DMS79 (cell line): Measurements from ENCODE around the gene PLK5.
"Not testable (repeated sequence)": the region's sequence is repeated elsewhere in the genome, so short reads cannot be mapped to it uniquely, and the experiment has no call there.

Experiments
- DNase-seq: peaks from one replicate; lab custom pipeline; 2025; lab: John Stamatoyannopoulos, UW

Gene PLK5

GRCh38 chr19:1507763-1508506 is 15.9 kb upstream of the PLK5 start:
- DNase-seq: peak; percentile 96

- no peak for DNase-seq
Measured at GRCh38 chr19:1508507-1508856, 15.4 kb upstream of the PLK5 start.

GRCh38 chr19:1509602-1510441 is 14.1 kb upstream of the PLK5 start:
- DNase-seq: no peak

GRCh38 chr19:1510442-1510806 is 13.5 kb upstream of the PLK5 start:
- no peak for DNase-seq

- no peak for DNase-seq
Measured at GRCh38 chr19:1510807-1511206, 13.1 kb upstream of the PLK5 start.

GRCh38 chr19:1511318-1512317 is 12.3 kb upstream of the PLK5 start:
- DNase-seq: no peak

- DNase-seq: no peak
Measured at GRCh38 chr19:1512671-1513498, 11.0 kb upstream of the PLK5 start, which contains the start of gene ADAMTSL5. TSS of gene ADAMTSL5 (minus strand) at chr19:1513019. CDS start at chr19:1510943, 2,076 bp downstream.

- no peak for DNase-seq
Measured at GRCh38 chr19:1513499-1514294, 10.2 kb upstream of the PLK5 start.

GRCh38 chr19:1514295-1514661 is 9.6 kb upstream of the PLK5 start:
- no peak for DNase-seq

- no peak for DNase-seq
Measured at GRCh38 chr19:1514986-1515721, 8.7 kb upstream of the PLK5 start.

GRCh38 chr19:1516395-1516753 is 7.5 kb upstream of the PLK5 start:
- no peak for DNase-seq

GRCh38 chr19:1518471-1518870 is 5.4 kb upstream of the PLK5 start:
- DNase-seq: no peak

GRCh38 chr19:1519802-1520201 is 4.1 kb upstream of the PLK5 start:
- not testable (repeated sequence) for DNase-seq

- no peak for DNase-seq
Measured at GRCh38 chr19:1520203-1520780, 3.6 kb upstream of the PLK5 start.

GRCh38 chr19:1521636-1522035 is 2.2 kb upstream of the PLK5 start:
- DNase-seq: no peak

GRCh38 chr19:1522061-1522460 is 1.8 kb upstream of the PLK5 start:
- DNase-seq: no peak

- DNase-seq: no peak
Measured at GRCh38 chr19:1522838-1523237, 1.0 kb upstream of the PLK5 start.

GRCh38 chr19:1524287-1524971 is 552 bp downstream of the PLK5 start:
- no peak for DNase-seq

- DNase-seq: no peak
Measured at GRCh38 chr19:1524972-1525325, 1.1 kb downstream of the PLK5 start.
